Fibroblast of lung (primary cell): ENCODE data around the gene TMPRSS4.

Source experiments
- EZH2 ChIP-seq: IDR thresholded peaks from 2 replicates; pipeline ENCODE4 v1.5.1; 2012; ENCODE audit warnings: low read length, control low read depth, mild to moderate bottlenecking; ENCODE audit errors: missing control alignments
- TF ChIP-seq, protein P1 (sequence below), 2 donors: IDR thresholded peaks in 1 of 2; conservative IDR thresholded peaks in 1 of 2; 1 replicate in 1 of 2; 2 replicates in 1 of 2; pipeline ENCODE4 v1.5.1; 2011 to 2012; ENCODE audit warnings: low read length in 2 of 2, control low read depth in 1 of 2, inconsistent platforms in 1 of 2, low read depth in 1 of 2, mild to moderate bottlenecking in 1 of 2

DNA sequence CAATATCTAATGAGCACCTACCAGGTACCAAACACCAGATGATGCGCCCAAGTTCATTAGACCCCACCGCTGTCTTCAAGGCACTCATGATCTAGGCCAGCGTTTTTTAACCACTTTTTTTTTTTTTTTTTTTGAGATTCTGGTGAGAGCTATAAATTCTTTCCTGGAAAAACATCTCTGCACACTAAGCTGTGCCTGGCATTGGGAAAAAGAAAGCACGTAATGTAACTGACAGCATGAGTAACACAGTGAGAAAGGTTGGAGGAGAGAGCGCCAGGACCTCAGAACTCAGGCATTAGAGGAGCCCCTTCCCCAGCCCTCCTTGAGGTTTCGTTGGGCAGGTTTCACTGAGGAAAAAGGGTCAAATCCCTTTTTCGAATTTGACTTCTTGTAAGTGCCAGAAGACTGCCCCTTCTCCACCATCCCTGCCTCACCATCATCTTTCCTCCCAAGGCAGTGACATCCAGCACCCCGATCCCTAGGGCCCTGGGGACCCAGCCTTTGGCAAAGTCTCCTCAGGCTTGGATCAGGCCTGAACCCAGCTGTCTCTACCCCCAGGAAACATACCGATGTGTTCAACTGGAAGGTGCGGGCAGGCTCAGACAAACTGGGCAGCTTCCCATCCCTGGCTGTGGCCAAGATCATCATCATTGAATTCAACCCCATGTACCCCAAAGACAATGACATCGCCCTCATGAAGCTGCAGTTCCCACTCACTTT lies 36.0 kb downstream of the TMPRSS4 start:
- TF ChIP-seq, protein P1, sequence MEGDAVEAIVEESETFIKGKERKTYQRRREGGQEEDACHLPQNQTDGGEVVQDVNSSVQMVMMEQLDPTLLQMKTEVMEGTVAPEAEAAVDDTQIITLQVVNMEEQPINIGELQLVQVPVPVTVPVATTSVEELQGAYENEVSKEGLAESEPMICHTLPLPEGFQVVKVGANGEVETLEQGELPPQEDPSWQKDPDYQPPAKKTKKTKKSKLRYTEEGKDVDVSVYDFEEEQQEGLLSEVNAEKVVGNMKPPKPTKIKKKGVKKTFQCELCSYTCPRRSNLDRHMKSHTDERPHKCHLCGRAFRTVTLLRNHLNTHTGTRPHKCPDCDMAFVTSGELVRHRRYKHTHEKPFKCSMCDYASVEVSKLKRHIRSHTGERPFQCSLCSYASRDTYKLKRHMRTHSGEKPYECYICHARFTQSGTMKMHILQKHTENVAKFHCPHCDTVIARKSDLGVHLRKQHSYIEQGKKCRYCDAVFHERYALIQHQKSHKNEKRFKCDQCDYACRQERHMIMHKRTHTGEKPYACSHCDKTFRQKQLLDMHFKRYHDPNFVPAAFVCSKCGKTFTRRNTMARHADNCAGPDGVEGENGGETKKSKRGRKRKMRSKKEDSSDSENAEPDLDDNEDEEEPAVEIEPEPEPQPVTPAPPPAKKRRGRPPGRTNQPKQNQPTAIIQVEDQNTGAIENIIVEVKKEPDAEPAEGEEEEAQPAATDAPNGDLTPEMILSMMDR (conservative IDR thresholded peaks at IDR 0.05 in 1 of 2, IDR thresholded peaks at IDR 0.05 in 1 of 2; ENCODE audit: low read depth in 1 of 2, low read length in 2 of 2) = no peak
- TF ChIP-seq EZH2 = no peak
